Activated B cell treated with CpG ODN at 0.5 μM for 24 hours (primary cell): ENCODE measurements around the gene LTB4R. TPM values are rescaled to one million over a fixed set of nuclear protein-coding genes. Genes with fewer than 3 reads are reported as not detected.
A peak's percentile ranks its signal among the peaks of the same experiment; 100 is the strongest.

ENCODE experiments used
- ATAC-seq: fragments of 200-7000 bp; cut with Tn5 transposase; one replicate; pipeline ENCODE4 v1.10.0; 2021; ENCODE audit warnings: low read depth, mild to moderate bottlenecking, moderate library complexity
- CTCF ChIA-PET: fragments of 350-600 bp; sonication (Branson Sonifier 250); formaldehyde crosslinking; loops from one replicate; lab custom pipeline; 2021; ENCODE audit warnings: antibody characterized with exemption; lab: Charles Lee
- POLR2A ChIA-PET: fragments of 350-600 bp; sonication (Branson Sonifier 250); formaldehyde crosslinking; loops from one replicate; lab custom pipeline; 2021; ENCODE audit warnings: antibody characterized with exemption; lab: Charles Lee
- DNase-seq: peaks from one replicate; pipeline ENCODE4 v3.0.0; 2022
- H3K27ac Mint-ChIP-seq: one replicate; pipeline ENCODE4 v1.8.0; 2020; ENCODE audit warnings: mixed read lengths
- H3K27me3 Mint-ChIP-seq: one replicate; pipeline ENCODE4 v1.8.0; 2021; ENCODE audit warnings: mixed read lengths
- H3K36me3 Mint-ChIP-seq: one replicate; pipeline ENCODE4 v1.8.0; 2021; ENCODE audit warnings: low read depth, mixed read lengths
- H3K4me1 Mint-ChIP-seq: one replicate; pipeline ENCODE4 v1.8.0; 2021; ENCODE audit warnings: mixed read lengths
- H3K4me3 Mint-ChIP-seq: one replicate; pipeline ENCODE4 v1.8.0; 2020; ENCODE audit warnings: mild to moderate bottlenecking, mixed read lengths
- H3K9me3 Mint-ChIP-seq: one replicate; pipeline ENCODE4 v1.8.0; 2020; ENCODE audit warnings: mixed read lengths
- CTCF ChIP-seq: fragments of 200-600 bp; IDR thresholded peaks from one replicate; pipeline ENCODE4 v1.8.0; 2022; ENCODE audit warnings: antibody characterized with exemption, mild to moderate bottlenecking
- intact Hi-C: fragments of 100-400 bp; cut with micrococcal nuclease; formaldehyde crosslinking; loops from one replicate; pipeline ENCODE4 v1.15.1; 2024
- total RNA-seq: library from RNA; stranded (reverse); gene quantifications from 2 replicates; pipeline ENCODE4 v1.2.3, GENCODE V29; 2022

The LTB4R gene
- total RNA-seq, result 8.2 and 8.6 TPM in 2 replicates

- ATAC-seq, result peak; percentile 78
- H3K9me3 Mint-ChIP-seq, result no peaks in the 10 kb centered on the region
- H3K36me3 Mint-ChIP-seq, result peaks cover 22% of the 10 kb centered on the region
- TF ChIP-seq CTCF, result no peak
- DNase-seq, result peak; percentile 73
- ChIA-PET CTCF (interaction anchor here (0.7 to 7.2 kb wide), 9 partner anchors 8 to 121 kb away, joined by 3 to 67 read pairs (median 7); partner anchors contain the start of genes DHRS1, NOP9 and TINF2), POLR2A (interaction anchor here (0.5 to 4.4 kb wide), 23 partner anchors 11 to 216 kb away, joined by 3 to 26 read pairs (median 3); partner anchors contain the start of genes CHMP4A, DHRS1, IRF9 and KHNYN)
- H3K4me1 Mint-ChIP-seq, result peaks cover 59% of the 10 kb centered on the region
- H3K27me3 Mint-ChIP-seq, result no peaks in the 10 kb centered on the region
- peak within 1 kb of the TSS; percentile 80 for H3K27ac Mint-ChIP-seq
- intact Hi-C loops, result loop anchor here (1.0 to 2.0 kb wide), 3 partner anchors 21 to 196 kb away; partner anchors contain the start of genes DCAF11 and NRL
- H3K4me3 Mint-ChIP-seq, result peak within 1 kb of the TSS; percentile 75
These were observed at the start of gene LTB4R for GRCh38 chr14:24310646-24311604. Gene LTB4R, plus strand, starts transcription at chr14:24311502. Its CDS starts 4,150 bp downstream, at chr14:24315652.

GRCh38 chr14:24261969-24262327 is 49.4 kb upstream of the LTB4R start:
- H3K4me1 Mint-ChIP-seq, result no peaks in the 10 kb centered on the region
- TF ChIP-seq CTCF, result no peak
- H3K9me3 Mint-ChIP-seq, result no peaks in the 10 kb centered on the region
- ChIA-PET POLR2A (interaction anchor here (1.8 kb wide), 1 partner anchor 9 kb away, joined by 7 read pairs; the partner anchor contains the start of gene RABGGTA), CTCF (no interaction called here)
- H3K36me3 Mint-ChIP-seq, result peaks cover 42% of the 10 kb centered on the region
- DNase-seq, result no peak
- H3K27me3 Mint-ChIP-seq, result no peaks in the 10 kb centered on the region
- no peak overlapping the region for H3K27ac Mint-ChIP-seq
- no peak overlapping the region for H3K4me3 Mint-ChIP-seq
- no peak for ATAC-seq
- intact Hi-C loops, result no loop called here

- ChIA-PET CTCF (no interaction called here), POLR2A (interaction anchor here (0.6 to 1.8 kb wide), 2 partner anchors 8 to 16 kb away, joined by 4 to 7 read pairs; partner anchors contain the start of gene RABGGTA)
- H3K9me3 Mint-ChIP-seq, result no peaks in the 10 kb centered on the region
- TF ChIP-seq CTCF, result no peak
- DNase-seq, result no peak
- H3K4me3 Mint-ChIP-seq, result no peak within 1 kb of the TSS
- ATAC-seq, result no peak
- intact Hi-C loops, result no loop called here
- H3K36me3 Mint-ChIP-seq, result peaks cover 43% of the 10 kb centered on the region
- H3K4me1 Mint-ChIP-seq, result no peaks in the 10 kb centered on the region
- H3K27ac Mint-ChIP-seq, result no peak within 1 kb of the TSS
- no peaks in the 10 kb centered on the region for H3K27me3 Mint-ChIP-seq
These were observed 48.2 kb upstream of the LTB4R start, which contains the start of gene TGM1 for GRCh38 chr14:24262821-24263733. Gene TGM1, minus strand, starts transcription at chr14:24263177. Its CDS starts 825 bp downstream, at chr14:24262352.

GRCh38 chr14:24263848-24264247 is 47.5 kb upstream of the LTB4R start:
- ATAC-seq (no peak), DNase-seq (no peak)
- POLR2A ChIA-PET, result interaction anchor here (0.6 to 1.4 kb wide), 2 partner anchors 17 to 21 kb away, joined by 3 to 4 read pairs; partner anchors contain the start of gene TINF2
- Mint-ChIP-seq H3K27ac (no peak overlapping the region), H3K27me3 (no peaks in the 10 kb centered on the region), H3K4me3 (no peak overlapping the region), H3K4me1 (no peaks in the 10 kb centered on the region), H3K9me3 (no peaks in the 10 kb centered on the region), H3K36me3 (peaks cover 48% of the 10 kb centered on the region)
- no peak for TF ChIP-seq CTCF
- intact Hi-C loops, result no loop called here
- CTCF ChIA-PET, result no interaction called here
